Esophagus squamous epithelium (tissue), 4 donors: ENCODE measurements around the gene RNU6-9.

Source experiments
- POLR2A ChIP-seq, 4 donors: fragments of 450-650 bp; IDR thresholded peaks; one replicate each; pipeline ENCODE4 v1.6.1; 2017; ENCODE audit warnings: antibody characterized with exemption in 4 of 4, mild to moderate bottlenecking in 4 of 4, moderate library complexity in 3 of 4
- TF ChIP-seq, protein P1 (sequence below), 6 experiments: fragments of 450-650 bp in 4 of 6; fragments of 200-600 bp in 2 of 6; sonication (generic) in 2 of 6; IDR thresholded peaks; one replicate each; pipeline ENCODE4 v1.5.1; 2016 to 2019; ENCODE audit warnings: antibody characterized with exemption in 6 of 6, mild to moderate bottlenecking in 4 of 6, moderate library complexity in 4 of 6

- TF ChIP-seq, protein P1, sequence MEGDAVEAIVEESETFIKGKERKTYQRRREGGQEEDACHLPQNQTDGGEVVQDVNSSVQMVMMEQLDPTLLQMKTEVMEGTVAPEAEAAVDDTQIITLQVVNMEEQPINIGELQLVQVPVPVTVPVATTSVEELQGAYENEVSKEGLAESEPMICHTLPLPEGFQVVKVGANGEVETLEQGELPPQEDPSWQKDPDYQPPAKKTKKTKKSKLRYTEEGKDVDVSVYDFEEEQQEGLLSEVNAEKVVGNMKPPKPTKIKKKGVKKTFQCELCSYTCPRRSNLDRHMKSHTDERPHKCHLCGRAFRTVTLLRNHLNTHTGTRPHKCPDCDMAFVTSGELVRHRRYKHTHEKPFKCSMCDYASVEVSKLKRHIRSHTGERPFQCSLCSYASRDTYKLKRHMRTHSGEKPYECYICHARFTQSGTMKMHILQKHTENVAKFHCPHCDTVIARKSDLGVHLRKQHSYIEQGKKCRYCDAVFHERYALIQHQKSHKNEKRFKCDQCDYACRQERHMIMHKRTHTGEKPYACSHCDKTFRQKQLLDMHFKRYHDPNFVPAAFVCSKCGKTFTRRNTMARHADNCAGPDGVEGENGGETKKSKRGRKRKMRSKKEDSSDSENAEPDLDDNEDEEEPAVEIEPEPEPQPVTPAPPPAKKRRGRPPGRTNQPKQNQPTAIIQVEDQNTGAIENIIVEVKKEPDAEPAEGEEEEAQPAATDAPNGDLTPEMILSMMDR (IDR thresholded peaks at IDR 0.05), result no peak
- TF ChIP-seq POLR2A (IDR thresholded peaks at IDR 0.05), result no peak
These were observed 48.2 kb downstream of the RNU6-9 start for GRCh38 chr19:941292-942132.
